Stimulated activated CD8-positive, alpha-beta memory T cell treated with anti-CD3 and anti-CD28 coated beads, Interleukin-12 subunit alpha, Interleukin-12 subunit beta, amount 100 ng/mL, for 24 hours (primary cell): ENCODE results near the gene SLC16A3.

Source experiments
- DNase-seq: peaks from one replicate; pipeline ENCODE4 v3.0.0-alpha.2; 2020; ENCODE audit errors: extremely low read depth

The SLC16A3 gene

GRCh38 chr17:82236142-82236971, 7.5 kb downstream of the SLC16A3 start:
- no peak for DNase-seq

GRCh38 chr17:82237083-82237745, 8.4 kb downstream of the SLC16A3 start:
- DNase-seq, result no peak

- no peak for DNase-seq
These were observed 9.1 kb downstream of the SLC16A3 start for GRCh38 chr17:82237746-82238471.

GRCh38 chr17:82238472-82239201, 9.8 kb downstream of the SLC16A3 start:
- DNase-seq, result no peak

GRCh38 chr17:82239401-82239925, 10.6 kb downstream of the SLC16A3 start:
- no peak for DNase-seq

GRCh38 chr17:82239926-82240505, 11.2 kb downstream of the SLC16A3 start:
- no peak for DNase-seq

- DNase-seq, result no peak
These were observed 11.8 kb downstream of the SLC16A3 start for GRCh38 chr17:82240506-82241182.

- no peak for DNase-seq
These were observed 12.5 kb downstream of the SLC16A3 start for GRCh38 chr17:82241183-82241925.

GRCh38 chr17:82241926-82242697, 13.3 kb downstream of the SLC16A3 start:
- DNase-seq, result no peak

- DNase-seq, result no peak
These were observed 13.8 kb downstream of the SLC16A3 start for GRCh38 chr17:82242698-82242976.

GRCh38 chr17:82242977-82243647, 14.3 kb downstream of the SLC16A3 start:
- no peak for DNase-seq

GRCh38 chr17:82243648-82244412, 15.0 kb downstream of the SLC16A3 start:
- no peak for DNase-seq

GRCh38 chr17:82244413-82245133, 15.7 kb downstream of the SLC16A3 start:
- DNase-seq, result no peak

GRCh38 chr17:82245134-82246039, 16.5 kb downstream of the SLC16A3 start:
- no peak for DNase-seq

GRCh38 chr17:82246040-82246364, 17.2 kb downstream of the SLC16A3 start:
- no peak for DNase-seq

- DNase-seq, result no peak
These were observed 17.7 kb downstream of the SLC16A3 start for GRCh38 chr17:82246365-82247181.
